ENCODE data around the gene ANKRD55.
"Not testable (repeated sequence)": the region's sequence is repeated elsewhere in the genome, so short reads cannot be mapped to it uniquely, and the experiment has no call there.

The ANKRD55 gene

DNA sequence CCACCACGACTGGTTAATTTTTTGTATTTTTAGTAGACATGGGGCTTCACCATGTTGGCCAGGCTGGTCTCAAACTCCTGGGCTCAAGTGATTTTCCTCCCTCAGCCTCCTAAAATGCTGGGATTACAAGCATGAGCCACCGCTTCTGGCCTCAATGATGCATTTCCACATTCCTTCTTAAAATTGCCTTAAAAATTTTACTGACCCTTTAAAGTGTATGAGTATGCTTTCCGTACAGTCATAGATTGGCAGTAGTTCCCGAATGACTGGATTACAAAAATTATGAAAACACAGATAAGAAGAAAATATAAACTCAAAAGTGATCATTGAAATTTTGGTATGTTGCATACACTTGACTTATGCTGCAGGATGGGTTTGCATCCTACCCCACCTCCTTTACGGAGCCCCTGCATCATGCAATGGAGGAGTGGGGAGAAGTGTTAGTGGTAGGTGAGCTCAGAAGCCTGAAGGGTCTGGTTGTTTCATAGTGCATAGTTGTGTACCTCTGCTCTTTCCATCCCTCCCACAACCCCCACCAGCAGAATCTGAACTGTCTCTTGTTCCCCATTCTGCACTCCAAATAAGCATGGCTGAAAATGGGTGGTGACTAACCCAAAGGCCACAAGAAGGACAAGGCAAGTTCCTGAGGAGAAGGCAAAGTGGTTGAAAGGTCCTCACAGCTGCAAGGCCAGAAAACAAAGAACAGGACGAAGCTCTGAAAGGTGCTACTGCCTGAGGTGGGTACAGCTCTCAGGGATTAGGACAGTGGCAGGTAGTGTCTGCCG lies 26.8 kb downstream of the ANKRD55 start:
- DNase-seq: no peak

DNA sequence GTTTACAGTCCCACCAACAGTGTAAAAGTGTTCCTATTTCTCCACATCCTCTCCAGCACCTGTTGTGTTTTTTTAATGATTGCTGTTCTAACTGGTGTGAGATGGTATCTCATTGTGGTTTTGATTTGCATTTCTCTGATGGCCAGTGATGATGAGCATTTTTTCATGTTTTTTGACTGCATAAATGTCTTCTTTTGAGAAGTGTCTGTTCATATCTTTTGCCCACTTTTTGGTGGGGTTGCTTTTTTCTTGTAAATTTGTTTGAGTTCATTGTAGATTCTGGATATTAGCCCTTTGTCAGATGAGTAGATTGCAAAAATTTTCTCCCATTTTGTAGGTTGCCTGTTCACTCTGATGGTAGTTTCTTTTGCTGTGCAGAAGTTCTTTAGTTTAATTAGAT lies 29.2 kb downstream of the ANKRD55 start:
- not testable (repeated sequence) for DNase-seq

DNA sequence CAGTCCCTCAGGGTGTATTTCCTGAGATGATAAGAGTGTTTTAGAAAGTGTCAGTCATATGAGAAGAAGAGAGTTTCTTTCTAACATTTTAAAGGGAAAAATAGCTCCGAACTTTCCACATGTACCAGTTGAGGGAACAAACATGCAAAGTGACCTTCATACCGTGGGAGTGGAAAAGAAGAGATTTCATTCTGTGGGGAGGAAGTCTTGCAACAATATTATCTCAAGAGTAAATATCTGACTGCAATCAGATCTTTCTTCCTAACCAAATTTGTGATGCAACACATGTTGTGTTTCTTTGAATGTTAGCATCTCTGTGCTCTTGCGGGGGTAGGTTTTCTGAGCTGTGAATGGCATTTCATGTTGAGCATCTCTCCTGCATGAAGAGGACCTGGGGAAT lies 30.6 kb downstream of the ANKRD55 start:
- DNase-seq: no peak

DNA sequence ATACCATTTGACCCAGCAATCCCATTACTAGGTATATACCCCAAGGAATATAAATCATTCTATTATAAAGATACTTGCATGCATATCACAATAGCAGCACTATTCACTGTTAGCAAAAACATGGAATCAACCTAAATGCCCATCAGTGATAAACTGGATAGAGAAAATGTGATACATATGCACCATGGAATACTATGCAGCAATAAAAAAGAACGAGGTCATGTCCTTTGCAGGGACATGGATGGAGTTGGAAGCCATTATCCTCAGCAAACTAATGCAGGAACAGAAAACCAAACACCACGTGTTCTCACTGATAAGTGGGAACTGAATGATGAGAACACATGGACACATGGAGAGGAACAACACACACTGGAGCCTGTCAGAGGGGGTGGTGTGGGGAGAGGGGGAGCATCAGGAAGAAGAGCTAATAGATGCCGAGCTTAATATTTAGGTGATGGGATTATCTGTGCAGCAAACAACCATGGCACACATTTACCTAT lies 31.3 kb downstream of the ANKRD55 start:
- DNase-seq: not testable (repeated sequence)

DNA sequence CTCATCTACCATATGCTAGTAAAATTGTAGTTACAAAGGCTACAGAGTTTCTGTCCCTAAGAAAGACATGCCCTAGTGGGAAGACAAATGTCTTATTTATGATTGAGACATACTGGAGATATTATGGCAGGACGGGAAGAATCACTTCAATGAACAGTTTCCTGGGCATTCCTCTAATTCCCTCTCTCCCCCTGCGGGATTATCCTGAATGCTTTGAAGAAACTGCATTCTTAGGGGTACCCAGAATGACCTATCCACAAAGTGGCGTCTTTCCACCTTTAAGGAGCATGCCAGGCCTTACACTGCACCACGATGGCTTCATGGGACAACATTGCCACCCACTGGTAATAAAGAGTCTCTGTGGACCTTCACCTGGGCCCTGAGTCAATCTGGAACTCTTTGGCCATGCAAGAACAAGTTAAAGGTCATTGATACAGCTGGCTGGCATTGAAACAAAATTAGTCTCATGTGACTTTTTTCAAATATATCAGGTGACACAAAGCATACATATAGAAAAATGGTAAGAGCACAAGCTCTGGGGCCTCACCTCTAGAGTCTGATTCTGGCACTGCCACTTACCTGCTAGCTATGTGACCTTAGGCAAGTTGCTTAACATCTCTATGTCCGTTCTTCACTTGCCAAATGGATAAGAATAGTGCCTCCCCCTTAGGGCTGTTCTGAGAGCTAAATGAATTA lies 32.0 kb downstream of the ANKRD55 start:
- peak; percentile 26 for DNase-seq

DNA sequence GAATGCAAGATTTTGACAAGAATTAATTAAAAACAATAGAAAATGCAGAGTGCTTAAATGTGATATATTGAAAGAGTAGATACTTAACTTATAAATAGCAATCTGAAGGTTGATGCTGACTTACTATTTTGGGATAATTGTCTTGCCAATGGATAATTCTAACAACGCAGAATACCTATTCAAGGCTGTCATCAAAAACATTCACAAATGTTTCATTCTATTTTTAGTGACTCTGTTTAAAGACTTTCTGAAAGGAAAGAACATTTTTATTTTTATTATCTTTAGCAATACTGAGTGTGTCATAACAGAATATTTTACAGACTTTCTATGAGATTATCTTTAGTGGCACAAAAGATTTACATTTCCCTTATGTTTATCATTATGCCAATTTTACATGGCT lies 38.1 kb downstream of the ANKRD55 start:
- no peak for DNase-seq

DNA sequence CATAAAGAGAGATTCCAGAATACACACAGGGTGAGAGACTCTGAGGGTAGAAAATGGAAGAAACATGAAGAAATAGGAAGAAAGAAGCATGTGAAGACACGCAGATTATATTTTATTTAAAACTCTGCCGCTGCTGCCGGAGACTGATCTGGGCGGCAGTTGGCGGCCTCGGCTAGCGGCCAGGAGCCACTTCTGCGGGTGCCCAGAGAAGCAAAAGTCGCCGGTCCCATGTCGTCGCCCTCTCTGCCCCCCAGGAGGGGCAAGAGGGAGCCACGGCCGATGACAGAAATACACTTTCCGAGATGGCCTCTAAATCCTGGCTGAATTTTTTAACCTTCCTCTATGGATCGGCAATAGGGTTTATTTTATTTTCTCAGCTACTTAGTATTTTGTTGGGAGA lies 40.9 kb downstream of the ANKRD55 start:
- no peak for DNase-seq

DNA sequence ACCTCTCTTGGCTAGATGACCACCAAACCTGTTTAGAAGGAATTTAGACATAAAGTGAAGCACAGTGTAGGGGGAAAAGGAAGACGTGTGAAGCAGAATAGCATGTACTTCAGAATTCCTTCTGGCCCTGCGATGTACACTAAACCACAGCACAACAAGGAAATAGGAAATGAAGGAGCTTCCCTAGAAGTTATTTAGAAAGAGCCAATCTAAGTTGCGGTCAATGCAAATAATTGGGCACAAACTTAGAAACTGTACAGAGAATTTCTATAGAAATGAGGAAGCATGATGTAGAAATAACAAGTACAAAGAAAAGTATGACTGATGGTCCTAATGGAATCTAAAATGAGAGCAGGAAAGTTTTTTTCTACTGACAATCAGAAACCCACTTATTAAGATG lies 41.5 kb downstream of the ANKRD55 start:
- DNase-seq: no peak

DNA sequence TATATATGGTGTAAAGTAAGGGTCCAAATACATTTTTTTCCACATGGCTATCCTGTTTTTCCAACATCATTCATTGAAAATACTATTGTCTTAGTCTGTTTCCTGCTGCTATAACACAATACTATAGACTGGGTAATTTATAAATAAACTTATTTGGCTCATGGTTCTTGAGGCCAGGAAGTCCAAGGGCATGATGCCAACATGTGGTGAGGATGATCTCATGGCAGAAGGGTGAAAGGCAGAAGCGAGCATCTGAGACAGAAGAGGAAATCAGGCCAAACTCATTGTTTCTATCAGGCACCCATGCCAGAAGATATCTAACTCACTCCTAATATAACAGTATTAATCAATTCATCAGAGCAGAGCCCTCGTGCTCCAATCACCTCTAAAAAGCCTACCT lies 42.6 kb downstream of the ANKRD55 start:
- no peak for DNase-seq

DNA sequence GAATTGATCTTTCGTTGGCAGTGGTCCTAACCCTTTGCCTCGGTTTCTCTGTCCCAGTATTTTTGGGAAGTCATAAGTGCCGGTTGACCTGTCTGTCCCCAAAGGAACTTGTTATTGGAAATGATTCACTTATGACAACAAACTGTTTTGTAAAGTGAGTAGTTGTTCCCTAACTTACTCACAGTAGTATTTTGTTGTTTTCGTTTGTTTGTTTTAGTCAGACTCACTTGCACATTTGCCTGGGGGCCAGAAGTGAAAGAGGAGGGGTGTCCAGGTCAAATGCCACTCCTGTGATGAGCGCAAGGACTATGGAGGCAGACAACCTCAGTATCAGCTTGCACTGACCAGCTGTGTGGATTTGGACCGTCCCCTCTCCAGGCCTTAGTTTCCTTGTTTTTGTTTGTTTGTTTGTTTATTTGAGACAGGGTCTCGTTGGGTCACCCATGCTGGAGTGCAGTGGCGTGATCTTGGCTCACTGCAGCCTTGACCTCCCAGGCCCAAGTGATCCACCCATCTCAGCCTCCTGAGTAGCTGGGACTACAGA lies 47.3 kb downstream of the ANKRD55 start:
- DNase-seq: no peak

DNA sequence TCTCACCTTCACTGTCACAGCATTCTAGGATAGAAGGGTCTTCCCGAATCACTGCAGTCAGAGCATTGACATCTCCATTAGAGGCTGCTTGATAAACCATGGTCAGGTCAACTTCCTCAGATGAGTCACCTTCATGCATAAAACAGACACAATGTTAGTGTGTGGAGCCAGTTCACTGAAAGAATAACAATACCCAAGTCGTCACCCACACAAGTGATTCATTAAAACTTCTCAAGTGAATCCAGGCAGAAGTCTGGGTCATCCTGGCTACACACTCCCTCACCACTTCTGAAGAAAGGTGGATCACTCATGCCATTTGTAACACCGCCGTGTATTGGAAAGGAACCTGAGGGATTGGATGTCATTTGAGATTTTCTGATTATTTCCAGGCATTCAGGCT lies 49.6 kb downstream of the ANKRD55 start:
- no peak for DNase-seq

DNA sequence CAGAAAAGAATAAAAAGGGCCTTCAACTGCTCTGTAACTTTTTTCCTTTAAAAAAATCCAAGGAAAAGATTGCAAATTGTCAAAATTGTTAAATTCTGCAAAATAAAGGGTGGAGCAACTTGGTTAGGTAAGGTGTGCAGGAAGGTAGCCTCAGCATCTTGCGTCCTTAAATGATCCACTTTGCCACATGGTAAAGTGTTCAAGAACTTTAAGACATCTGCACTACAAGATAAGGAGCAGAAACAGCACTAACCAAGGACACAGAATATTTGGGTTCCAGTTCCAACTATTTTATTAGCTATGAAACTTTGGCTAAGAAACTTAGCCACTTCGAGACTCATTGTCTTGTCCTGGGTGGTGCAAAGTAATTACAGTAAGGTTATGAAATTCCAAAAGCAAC lies 53.7 kb downstream of the ANKRD55 start:
- DNase-seq: no peak

DNA sequence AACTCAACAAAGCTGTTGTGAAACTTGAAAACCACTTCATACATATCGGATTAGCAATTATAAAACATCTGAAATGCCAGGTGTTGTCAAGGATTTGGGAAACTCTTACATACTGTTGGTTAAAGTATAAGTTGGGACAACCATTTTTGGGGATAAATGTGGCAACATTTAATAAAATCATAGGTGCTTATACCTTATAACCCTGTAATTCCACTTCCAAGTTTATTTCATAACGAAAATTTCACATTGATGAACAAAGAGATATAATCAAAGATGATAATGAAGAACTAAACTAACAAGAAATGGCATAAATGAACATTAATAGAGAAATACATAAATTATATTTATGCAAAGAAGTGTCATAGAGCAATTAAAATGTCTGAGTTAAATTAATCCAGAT lies 54.3 kb downstream of the ANKRD55 start:
- DNase-seq: no peak

DNA sequence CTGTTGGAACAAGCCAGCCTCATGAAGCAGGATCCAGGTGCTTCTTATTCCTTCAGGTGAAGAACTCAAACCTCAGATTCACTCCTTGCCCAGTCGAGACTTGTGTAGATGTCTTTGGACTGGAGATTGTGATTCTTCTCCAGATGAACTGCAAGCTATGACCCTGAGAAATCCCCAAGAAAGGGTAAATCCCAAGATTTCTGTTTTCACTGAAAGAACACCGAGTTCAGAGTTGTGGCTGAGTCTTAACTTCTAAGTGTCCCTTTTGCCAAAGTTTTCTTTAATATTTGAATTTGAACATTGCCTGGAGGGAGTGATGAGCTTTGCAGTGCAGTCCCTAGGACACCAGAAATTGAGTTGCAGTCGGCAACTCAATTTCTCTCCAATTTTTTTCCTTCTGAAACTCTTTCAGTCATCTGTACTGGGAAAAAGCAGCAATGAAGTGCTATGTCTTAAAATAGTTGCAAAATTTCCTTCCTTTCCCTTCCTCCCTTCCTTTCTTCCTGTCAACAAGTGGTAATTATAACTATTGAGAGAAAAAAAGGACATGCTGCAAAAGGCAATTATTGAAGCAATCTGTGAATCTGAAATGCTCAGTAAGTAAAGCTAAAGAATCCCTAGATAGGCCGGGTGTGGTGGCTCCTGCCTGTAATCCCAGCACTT lies 56.1 kb downstream of the ANKRD55 start:
- no peak for DNase-seq

DNA sequence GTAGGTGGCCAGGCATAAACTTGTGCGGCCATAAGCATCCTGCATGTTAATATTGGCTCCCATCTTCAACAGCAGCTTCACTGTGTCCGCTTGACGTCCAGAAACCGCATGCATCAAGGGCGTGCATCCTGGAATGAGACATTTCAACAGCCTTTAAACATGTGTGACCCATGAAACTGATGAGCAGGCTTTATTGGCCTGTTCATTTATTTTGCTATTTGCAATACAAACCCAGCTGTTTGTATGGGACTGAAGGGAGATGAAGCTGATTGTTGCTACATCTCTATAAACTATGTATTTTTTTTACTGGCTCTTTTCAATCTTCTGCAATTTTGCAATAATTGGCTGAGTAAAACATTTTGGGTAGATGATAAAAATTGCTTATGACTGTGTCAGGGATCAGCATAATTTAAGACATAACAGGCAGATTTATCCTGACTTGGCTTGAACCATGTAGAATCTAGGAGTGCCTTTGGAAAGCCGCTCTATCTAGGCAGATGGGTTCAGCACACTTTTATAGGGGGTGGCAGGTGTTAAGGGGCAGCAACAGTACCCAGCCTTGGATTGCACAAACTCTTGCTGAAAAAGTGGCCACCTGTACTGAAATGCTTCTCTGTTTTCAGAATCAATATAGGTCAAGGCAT lies 56.9 kb downstream of the ANKRD55 start:
- DNase-seq: no peak

DNA sequence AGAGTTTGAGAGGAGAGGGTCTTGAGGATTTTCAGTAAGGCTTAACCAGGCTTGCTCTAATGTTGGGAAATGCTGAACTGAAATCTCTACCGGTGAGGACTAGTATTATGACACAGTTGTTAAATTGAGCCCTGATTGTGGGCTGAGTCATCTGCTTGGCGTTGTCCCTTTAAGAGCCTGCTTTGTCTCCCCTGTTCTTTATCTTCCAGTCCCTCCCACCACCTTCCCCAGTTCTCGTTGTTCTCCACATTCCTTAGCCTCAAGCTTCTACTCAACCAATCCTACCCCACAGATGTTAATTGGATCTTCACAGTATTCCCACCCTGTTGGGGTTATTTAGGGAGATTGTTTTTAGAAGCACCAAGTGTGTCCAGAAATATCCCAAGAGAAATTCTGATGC lies 57.6 kb downstream of the ANKRD55 start:
- DNase-seq: no peak

DNA sequence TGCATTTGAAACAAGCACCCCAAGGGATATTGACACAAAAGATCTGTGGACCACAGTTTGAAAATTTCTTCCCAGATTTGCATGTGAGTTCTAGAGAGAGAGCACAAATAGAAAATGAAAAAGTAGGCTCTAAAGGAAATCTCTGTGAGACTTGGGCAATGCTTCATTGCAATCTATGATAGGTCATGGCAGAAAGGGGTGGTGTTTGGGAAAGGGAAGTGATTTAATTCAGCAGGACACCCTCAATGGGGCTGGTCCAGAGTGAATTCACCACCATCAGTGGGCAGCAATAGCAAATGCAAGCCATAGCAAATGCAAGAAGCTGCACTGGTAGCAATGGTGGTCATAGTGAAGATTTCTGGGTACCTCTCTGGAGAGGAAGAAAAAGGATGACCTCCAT lies 58.1 kb downstream of the ANKRD55 start:
- DNase-seq: no peak

DNA sequence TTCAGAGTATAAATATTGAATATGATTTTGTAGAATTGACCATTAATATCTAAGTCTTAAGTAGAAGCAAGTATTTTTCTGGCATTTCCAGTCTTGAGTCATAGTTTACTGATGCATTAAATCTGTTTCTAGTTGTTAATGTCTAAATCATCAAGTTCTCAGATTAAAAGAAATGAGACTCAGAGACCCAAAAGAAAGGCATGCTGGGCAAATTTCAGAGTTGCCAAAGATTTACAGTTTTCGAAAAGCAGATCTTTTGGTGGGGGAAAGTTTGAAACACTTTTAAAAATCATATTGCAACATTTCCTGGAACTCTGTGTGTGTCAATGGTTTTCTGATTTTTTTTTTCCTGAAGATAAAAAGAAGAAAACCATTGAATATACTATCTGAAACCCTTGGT lies 60.9 kb downstream of the ANKRD55 start:
- no peak for DNase-seq

DNA sequence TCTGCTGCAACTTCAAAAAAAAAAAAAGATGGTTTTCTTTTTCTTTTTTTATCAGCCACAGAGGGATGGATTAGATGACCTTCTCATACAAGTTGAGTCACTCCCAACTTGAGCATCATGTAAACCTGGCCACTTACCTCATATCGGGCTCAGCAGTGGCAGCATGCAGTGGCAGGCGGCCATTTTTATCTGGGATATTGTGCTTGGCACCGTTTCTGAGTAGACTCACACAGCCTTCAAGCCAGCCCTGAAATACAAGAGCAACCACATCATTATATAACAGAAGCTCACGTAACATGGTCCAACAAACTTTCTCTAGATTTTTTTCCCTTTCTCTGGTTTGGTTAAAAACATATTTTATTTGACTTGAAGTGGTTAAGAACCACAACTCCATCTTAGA lies 62.6 kb downstream of the ANKRD55 start:
- DNase-seq: no peak

DNA sequence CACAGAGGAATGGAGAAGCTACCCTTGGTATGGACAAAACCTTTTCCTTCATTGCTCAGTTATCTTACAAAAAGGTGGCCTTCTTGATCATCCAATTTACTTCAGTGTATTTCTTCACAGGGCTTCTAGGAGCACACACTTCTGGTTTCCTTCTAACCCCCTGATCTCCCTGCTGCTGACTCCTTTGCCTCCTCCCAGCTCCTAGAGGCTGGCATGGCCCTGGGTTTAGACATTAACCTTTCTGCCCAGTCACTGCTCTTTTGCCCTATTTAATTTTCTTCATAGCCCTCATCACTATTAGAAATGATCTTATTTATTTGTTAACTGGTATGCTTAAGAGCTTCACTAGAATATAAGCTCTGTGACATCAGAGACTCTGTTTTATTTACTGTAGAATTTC lies 63.2 kb downstream of the ANKRD55 start:
- no peak for DNase-seq

DNA sequence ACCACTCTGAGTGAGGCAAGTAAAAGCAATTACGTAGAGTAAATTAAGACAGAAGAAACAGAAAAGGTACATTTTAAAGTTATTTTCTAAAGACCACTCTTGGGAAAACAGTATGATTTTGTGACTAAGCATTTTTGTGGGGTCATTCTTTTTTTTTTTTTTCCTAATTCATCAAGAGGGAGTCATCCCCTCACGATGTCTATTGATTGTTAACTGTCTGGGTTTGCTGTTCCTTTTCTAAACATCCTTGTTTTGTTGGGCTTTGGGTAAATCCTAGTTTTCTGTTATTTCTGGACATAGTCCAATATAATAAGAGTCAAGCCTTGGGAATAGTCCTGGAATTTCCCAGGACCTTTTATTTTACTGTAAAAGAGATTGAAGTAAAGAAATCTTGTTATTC lies 63.8 kb downstream of the ANKRD55 start:
- DNase-seq: no peak

DNA sequence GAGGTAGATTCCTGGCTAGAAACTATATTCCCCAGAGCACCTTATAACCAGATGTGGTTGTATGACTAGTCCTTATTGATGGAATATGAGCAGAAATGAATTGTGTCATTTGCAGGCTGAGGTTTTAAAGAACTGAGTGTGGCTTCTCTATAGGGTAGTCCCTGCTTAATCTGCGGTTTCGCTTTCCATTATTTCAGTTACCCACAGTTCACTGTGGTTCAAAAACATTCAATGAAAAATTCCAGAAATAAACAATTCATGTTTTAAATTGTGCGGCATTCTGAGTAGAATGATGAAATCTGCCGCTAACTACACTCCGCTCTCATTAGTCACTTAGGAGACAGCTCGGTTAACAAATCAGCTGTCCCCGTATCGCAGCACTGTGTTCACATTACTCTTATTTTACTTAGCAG lies 65.1 kb downstream of the ANKRD55 start:
- no peak for DNase-seq

DNA sequence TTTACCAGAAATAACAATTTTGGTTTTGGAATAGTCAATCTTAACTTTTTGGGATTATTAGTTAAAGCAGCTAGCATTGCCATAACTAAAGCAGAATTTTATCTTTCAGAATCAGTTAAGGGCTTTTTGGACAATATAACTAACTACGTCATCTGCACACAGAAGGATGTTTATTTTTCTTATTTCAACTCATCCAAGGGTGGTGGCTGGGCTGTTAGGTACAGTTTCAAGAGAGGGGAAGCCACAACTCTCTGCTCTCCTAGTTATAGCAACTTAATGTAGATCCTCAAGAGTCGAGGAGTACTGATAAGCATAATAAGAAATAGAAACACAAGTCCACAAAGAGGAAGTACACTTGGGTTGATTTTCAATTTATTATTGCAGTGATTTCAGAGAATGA lies 65.6 kb downstream of the ANKRD55 start:
- DNase-seq: no peak
